ENCODE measurements around the gene EZH1.

Gene EZH1

DNA sequence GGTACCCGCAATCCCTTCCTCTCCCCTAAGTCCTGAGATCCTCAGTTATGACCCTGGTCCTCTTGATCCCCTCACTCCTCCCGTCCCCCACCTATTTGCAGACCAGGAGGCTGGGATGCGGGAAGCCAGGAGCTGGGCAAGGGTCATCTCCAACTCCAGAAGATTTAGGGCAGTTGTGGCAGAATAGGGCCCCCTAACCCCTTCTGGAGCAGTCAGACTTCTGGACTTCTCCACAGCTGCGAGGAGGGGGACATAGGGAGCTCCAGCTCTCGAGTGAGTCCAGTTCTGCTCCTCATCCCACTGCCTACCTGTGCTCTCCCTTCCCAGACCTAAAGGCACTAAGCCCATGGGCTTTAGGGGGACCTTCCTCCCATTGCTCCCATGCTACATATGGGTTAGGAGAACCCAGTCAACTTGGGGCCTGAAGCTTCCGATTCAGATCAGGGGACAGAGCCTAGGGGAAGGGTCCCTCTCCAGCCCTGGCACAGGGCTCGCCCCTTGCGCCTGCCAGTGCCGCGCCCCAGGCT lies 36.9 kb upstream of the EZH1 start:
- Histone ChIP-seq H3K36me3 (ENCODE audit: control insufficient read depth, insufficient read depth, low read length) (peaks cover 35% of the 10 kb centered on the region), H3K9me3 (ENCODE audit: control insufficient read depth, low read length) (no peaks in the 10 kb centered on the region), H3K4me1 (ENCODE audit: control insufficient read depth, insufficient read depth, low read length, poor library complexity, severe bottlenecking) (peaks cover 31% of the 10 kb centered on the region), H3K27ac (ENCODE audit: low read depth, low read length, severe bottlenecking) (no peak overlapping the region), H3K4me3 (ENCODE audit: extremely low read depth, insufficient read depth, low read length, poor library complexity, severe bottlenecking) (peak overlapping the region; percentile 53)
- 86 to 90% methylated on average over 6 to 10 of the region's 10 CpGs for WGBS, 2 experiments (ENCODE audit: insufficient coverage in 2 of 2)

DNA sequence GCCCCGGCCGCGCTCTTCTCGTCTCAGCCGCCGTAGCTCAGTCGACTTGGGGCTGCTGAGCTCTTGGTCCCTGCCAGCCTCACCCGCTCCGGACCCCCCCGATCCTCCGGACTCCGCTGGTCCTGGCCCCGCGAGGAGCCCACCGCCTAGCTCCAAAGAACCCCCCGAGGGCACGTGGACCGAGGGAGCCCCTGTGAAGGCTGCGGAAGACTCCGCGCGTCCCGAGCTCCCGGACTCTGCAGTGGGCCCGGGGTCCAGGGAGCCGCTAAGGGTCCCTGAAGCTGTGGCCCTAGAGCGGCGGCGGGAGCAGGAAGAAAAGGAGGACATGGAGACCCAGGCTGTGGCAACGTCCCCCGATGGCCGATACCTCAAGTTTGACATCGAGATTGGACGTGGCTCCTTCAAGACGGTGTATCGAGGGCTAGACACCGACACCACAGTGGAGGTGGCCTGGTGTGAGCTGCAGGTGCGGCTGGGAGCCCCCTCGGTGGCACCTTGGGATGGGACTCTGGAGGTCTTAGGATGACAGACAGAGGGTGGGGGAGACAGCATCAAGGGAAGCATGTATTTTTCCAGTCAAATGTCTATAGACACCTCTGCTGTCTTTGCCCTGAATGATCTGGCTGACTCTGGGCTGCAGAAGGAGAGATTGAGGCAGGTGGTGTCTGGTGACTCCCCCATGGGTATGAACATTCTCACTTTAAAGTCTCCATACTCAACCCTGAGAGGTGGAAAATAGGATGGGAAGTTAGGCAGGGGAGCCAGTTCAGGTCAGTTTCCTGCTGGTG lies 36.2 kb upstream of the EZH1 start:
- Histone ChIP-seq H3K4me1 (ENCODE audit: control insufficient read depth, insufficient read depth, low read length, poor library complexity, severe bottlenecking) (peaks cover 31% of the 10 kb centered on the region), H3K4me3 (ENCODE audit: extremely low read depth, insufficient read depth, low read length, poor library complexity, severe bottlenecking) (peak overlapping the region; percentile 53), H3K27ac (ENCODE audit: low read depth, low read length, severe bottlenecking) (no peak overlapping the region), H3K36me3 (ENCODE audit: control insufficient read depth, insufficient read depth, low read length) (peaks cover 42% of the 10 kb centered on the region), H3K9me3 (ENCODE audit: control insufficient read depth, low read length) (no peaks in the 10 kb centered on the region)
- 7 to 10% methylated on average over 29 to 39 of the region's 39 CpGs for WGBS, 2 experiments (ENCODE audit: insufficient coverage in 2 of 2)

DNA sequence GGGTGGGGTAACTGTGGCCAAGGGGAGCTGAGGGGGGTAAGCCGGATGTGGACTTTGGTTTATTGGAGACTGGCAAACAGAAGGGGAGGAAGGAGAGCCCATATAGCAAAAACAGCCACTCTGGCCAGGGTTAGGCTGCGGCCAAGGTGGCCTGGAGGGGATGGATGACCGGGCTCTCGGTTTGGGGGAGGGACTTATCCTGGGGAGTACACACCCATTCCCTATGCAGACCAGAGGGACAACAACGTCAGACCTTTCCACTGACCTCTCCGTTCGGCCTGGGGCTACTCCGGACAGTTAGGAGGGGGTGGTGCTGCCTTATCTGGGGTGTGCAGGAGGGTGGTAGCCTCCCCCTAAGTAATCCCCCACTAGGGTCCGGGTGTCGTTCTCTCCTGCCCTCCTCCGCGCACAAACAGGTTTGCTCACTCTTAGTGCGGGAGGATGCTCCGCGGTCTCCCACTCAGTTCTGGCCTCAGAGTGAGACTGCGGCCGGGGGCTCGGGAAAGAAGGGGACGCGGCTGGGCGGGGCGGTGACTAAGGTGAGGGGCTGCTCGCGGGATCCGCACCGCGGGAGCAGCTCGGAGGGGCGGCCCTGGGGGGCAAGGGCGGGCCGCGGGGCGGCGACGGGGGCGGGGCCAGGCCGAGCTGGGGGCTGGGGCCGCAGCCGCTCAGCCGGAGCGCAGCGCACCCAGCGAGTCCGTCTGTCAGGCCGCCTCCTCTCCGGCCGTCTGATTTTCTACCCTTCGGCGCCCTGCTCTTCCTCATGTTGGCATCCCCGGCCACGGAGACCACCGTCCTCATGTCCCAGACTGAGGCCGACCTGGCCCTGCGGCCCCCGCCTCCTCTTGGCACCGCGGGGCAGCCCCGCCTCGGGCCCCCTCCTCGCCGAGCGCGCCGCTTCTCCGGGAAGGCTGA lies 35.4 kb upstream of the EZH1 start, which contains the start of gene WNK4:
TSS of gene WNK4 (plus strand) at position 675 of the 915 bp plus-strand sequence. CDS start at position 764, 89 bp downstream.
- 2% methylated on average over 47 to 51 of the region's 65 CpGs for WGBS, 2 experiments (ENCODE audit: insufficient coverage in 2 of 2)
- Histone ChIP-seq H3K4me3 (ENCODE audit: extremely low read depth, insufficient read depth, low read length, poor library complexity, severe bottlenecking) (peak within 1 kb of the TSS; percentile 53), H3K4me1 (ENCODE audit: control insufficient read depth, insufficient read depth, low read length, poor library complexity, severe bottlenecking) (peaks cover 40% of the 10 kb centered on the region), H3K9me3 (ENCODE audit: control insufficient read depth, low read length) (no peaks in the 10 kb centered on the region), H3K27ac (ENCODE audit: low read depth, low read length, severe bottlenecking) (peak within 1 kb of the TSS; percentile 45), H3K36me3 (ENCODE audit: control insufficient read depth, insufficient read depth, low read length) (peaks cover 50% of the 10 kb centered on the region)

DNA sequence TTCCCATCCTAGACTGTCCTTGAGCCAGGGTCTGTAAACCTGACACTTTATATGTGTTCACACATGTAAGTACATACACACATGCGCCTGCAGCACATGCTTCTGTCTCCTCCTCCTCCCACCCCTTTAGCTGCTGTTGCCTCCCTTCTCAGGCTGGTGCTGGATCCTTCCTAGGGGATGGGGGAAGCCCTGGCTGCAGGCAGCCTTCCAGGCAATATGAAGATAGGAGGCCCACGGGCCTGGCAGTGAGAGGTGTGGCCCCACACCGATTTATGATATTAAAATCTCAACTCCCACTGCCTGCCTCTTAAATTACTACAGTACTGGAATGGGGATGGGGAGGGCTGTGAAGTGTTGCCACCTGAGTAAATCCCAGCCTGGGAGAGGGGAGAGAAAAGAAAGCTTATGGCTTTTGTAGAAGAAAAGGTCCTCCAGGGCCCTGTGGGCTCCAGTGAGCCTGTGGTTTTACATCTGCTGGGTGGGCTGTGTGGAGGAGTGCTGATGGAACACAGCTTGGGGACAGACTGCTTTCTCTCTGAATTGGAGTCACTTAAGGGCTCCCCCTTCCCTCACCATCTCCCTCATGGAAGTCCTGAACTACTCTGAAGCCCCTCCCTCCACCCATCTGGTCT lies 34.6 kb upstream of the EZH1 start:
- Histone ChIP-seq H3K4me1 (ENCODE audit: control insufficient read depth, insufficient read depth, low read length, poor library complexity, severe bottlenecking) (peaks cover 48% of the 10 kb centered on the region), H3K9me3 (ENCODE audit: control insufficient read depth, low read length) (no peaks in the 10 kb centered on the region)
- 94 to 100% methylated on average over 1 to 2 of the region's 3 CpGs for WGBS, 2 experiments (ENCODE audit: insufficient coverage in 2 of 2)

DNA sequence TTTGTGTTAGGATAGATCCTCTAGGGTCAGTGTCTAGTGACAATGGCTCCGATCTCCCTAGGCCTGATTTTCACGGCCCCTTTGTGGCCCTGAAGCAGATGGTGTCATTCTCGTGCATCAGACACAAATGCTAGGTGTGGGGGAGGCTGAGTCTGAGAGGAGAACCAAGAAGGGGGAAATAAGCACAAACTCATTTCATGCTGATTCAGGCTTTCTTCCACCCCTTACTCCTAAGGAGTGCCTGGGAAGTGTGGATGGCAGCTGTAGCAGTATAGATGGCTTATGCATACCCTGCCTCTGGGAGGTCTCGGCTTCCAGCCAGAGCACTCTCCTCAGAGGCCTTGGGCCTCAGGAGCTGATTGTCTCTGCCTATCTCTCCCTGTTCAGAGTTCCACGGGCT lies 33.7 kb upstream of the EZH1 start:
- Histone ChIP-seq H3K4me3 (ENCODE audit: extremely low read depth, insufficient read depth, low read length, poor library complexity, severe bottlenecking) (no peak overlapping the region), H3K27ac (ENCODE audit: low read depth, low read length, severe bottlenecking) (no peak overlapping the region), H3K36me3 (ENCODE audit: control insufficient read depth, insufficient read depth, low read length) (peaks cover 49% of the 10 kb centered on the region), H3K9me3 (ENCODE audit: control insufficient read depth, low read length) (no peaks in the 10 kb centered on the region), H3K4me1 (ENCODE audit: control insufficient read depth, insufficient read depth, low read length, poor library complexity, severe bottlenecking) (peaks cover 44% of the 10 kb centered on the region)
- 93 to 98% methylated on average over 3 to 5 of the region's 5 CpGs for WGBS, 2 experiments (ENCODE audit: insufficient coverage in 2 of 2)

More for the DNA sequence above, 34.6 kb upstream of the EZH1 start:
- peaks cover 54% of the 10 kb centered on the region for H3K36me3 ChIP-seq (ENCODE audit: control insufficient read depth, insufficient read depth, low read length)
- H3K4me3 ChIP-seq (ENCODE audit: extremely low read depth, insufficient read depth, low read length, poor library complexity, severe bottlenecking): no peak overlapping the region
- H3K27ac ChIP-seq (ENCODE audit: low read depth, low read length, severe bottlenecking): no peak overlapping the region

DNA sequence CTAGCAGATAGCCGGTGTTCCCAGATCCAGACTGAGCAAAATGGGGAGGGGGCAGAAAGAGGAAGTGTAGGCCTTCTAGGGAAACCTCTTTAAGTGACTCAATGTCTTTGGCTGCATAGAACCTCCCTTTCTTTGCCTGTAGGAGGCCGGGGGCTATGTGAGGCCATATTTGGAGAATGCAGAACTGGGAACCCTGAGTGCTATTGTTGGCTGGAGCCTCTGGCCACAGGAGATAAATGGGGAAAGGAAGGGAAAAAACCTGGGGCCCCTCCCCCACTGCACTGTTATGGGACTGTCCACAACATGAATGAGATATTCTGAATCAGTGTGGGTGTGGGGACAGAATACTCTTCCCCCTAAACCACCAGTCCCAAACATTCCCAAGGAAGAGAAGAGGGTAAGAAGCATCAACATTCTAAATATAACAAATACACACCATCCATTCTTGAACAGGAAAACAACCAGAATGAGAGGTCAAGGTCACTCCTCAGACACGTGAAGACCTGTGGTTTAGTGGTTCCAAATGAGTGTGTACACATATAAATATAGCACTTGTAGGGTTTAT lies 30.8 kb upstream of the EZH1 start:
- 83 to 100% methylated on average over 1 to 2 of the region's 3 CpGs for whole genome bisulfite sequencing, 2 experiments (ENCODE audit: insufficient coverage in 2 of 2)
- peaks cover 49% of the 10 kb centered on the region for H3K36me3 ChIP-seq (ENCODE audit: control insufficient read depth, insufficient read depth, low read length)
- H3K4me1 ChIP-seq (ENCODE audit: control insufficient read depth, insufficient read depth, low read length, poor library complexity, severe bottlenecking): peaks cover 26% of the 10 kb centered on the region
- no peak overlapping the region for H3K4me3 ChIP-seq (ENCODE audit: extremely low read depth, insufficient read depth, low read length, poor library complexity, severe bottlenecking)
- no peaks in the 10 kb centered on the region for H3K9me3 ChIP-seq (ENCODE audit: control insufficient read depth, low read length)
- peak overlapping the region; percentile 12 for H3K27ac ChIP-seq (ENCODE audit: low read depth, low read length, severe bottlenecking)

DNA sequence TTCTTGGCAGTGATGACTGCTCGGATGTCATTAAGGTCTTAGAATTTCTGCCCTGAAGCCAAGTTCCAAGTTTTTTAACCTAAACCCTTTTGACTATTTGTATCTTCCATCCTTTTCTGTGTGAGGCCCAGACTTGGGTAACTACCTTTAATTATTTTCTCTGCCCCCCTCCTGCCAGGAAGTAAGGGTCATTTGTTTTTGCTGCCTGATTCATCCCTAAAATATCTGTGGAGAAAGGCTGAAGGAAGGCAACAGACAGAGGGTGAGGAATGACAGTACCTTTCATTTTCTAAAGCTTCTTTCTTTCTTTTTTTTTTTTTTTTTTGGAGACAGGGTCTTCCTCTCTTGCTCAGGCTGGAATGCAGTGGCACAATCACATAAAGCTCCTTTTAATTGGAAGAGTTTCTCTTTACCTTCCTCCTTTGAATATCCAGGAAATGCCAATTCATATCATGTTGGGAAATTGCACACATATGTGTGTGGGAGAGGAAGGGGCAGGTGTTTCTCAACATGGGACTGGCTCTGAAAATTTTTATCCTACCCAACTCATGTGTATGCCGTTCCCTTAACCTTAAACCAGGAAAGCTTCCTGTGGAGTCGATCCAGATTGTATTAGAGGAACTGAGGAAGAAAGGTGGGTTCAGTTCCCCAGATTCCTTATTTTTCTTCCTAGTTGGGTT lies 29.4 kb upstream of the EZH1 start:
- peak overlapping the region; percentile 75 for H3K27ac ChIP-seq (ENCODE audit: low read depth, low read length, severe bottlenecking)

DNA sequence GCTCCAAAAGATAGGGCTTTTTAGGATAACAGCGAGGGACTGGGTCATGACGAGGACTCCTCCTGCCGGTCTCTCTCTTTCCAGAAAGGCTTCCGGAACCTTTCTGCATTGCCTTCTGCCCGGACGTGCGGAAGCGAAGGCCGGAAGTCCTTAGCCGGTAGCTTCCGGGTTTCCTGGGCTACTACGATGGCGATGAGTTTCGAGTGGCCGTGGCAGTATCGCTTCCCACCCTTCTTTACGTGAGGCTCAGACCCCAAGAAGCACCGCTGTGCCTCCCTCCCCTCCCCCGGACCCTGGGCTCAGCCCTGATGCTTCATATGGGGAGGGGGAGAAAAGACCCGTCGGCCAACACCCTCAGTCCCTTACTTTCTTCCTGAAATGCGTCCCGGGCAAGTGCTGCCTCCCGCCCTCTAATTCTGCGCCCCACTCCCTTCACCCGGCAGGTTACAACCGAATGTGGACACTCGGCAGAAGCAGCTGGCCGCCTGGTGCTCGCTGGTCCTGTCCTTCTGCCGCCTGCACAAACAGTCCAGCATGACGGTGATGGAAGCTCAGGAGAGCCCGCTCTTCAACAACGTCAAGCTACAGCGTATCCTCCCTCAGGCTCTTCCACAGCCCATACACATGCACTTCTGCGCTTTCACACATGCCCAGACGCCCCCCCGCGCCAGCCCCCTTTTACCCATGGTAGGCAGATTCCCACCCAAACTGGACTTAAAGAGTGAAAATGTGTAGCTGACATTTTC lies 28.6 kb upstream of the EZH1 start, which contains the start of gene VPS25:
TSS of gene VPS25 (plus strand) at position 160 of the 746 bp plus-strand sequence. CDS start at position 187, 27 bp downstream.
- peaks cover 35% of the 10 kb centered on the region for H3K36me3 ChIP-seq (ENCODE audit: control insufficient read depth, insufficient read depth, low read length)
- H3K4me1 ChIP-seq (ENCODE audit: control insufficient read depth, insufficient read depth, low read length, poor library complexity, severe bottlenecking): peaks cover 26% of the 10 kb centered on the region
- peak within 1 kb of the TSS; percentile 89 for H3K4me3 ChIP-seq (ENCODE audit: extremely low read depth, insufficient read depth, low read length, poor library complexity, severe bottlenecking)
- H3K9me3 ChIP-seq (ENCODE audit: control insufficient read depth, low read length): no peaks in the 10 kb centered on the region
- peak within 1 kb of the TSS; percentile 75 for H3K27ac ChIP-seq (ENCODE audit: low read depth, low read length, severe bottlenecking)
- WGBS, 2 experiments (ENCODE audit: insufficient coverage in 2 of 2): 1% methylated on average over 24 to 28 of the region's 39 CpGs

More for the DNA sequence above, 29.4 kb upstream of the EZH1 start:
- Histone ChIP-seq H3K36me3 (ENCODE audit: control insufficient read depth, insufficient read depth, low read length) (peaks cover 43% of the 10 kb centered on the region), H3K4me1 (ENCODE audit: control insufficient read depth, insufficient read depth, low read length, poor library complexity, severe bottlenecking) (peaks cover 26% of the 10 kb centered on the region), H3K9me3 (ENCODE audit: control insufficient read depth, low read length) (no peaks in the 10 kb centered on the region), H3K4me3 (ENCODE audit: extremely low read depth, insufficient read depth, low read length, poor library complexity, severe bottlenecking) (peak overlapping the region; percentile 89)
- 38 to 44% methylated on average over 1 of the region's 3 CpGs for WGBS, 2 experiments (ENCODE audit: insufficient coverage in 2 of 2)

DNA sequence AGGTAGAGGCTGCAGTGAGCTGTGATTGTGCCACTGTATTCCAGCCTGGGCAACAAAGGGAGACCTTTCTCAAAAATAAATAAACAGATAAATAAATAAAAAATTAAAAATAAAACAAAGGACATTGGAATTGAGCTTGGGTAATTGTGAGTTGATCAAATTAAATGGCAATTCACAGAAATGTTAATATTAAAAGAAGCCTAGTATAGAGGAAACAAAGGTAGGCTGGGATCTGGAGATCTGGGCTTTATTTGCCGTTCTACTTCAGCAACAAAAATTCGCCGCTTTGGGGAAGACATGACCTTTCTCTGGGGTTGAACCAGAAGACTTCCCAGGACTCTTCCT lies 28.1 kb upstream of the EZH1 start:
- 18% methylated on average over 3 of the region's 3 CpGs for WGBS, 2 experiments (ENCODE audit: insufficient coverage in 2 of 2)
- Histone ChIP-seq H3K4me1 (ENCODE audit: control insufficient read depth, insufficient read depth, low read length, poor library complexity, severe bottlenecking) (peaks cover 26% of the 10 kb centered on the region), H3K9me3 (ENCODE audit: control insufficient read depth, low read length) (no peaks in the 10 kb centered on the region), H3K36me3 (ENCODE audit: control insufficient read depth, insufficient read depth, low read length) (peaks cover 31% of the 10 kb centered on the region), H3K4me3 (ENCODE audit: extremely low read depth, insufficient read depth, low read length, poor library complexity, severe bottlenecking) (peak overlapping the region; percentile 89), H3K27ac (ENCODE audit: low read depth, low read length, severe bottlenecking) (peak overlapping the region; percentile 75)

All from mesodermal cell (in vitro differentiated cells).